Left ventricle myocardium inferior (tissue), 1 donor: ENCODE measurements around the gene PRKRA. TPM values are rescaled to one million over a fixed set of nuclear protein-coding genes. Genes with fewer than 3 reads are reported as not detected.
"Not testable (repeated sequence)": the region's sequence is repeated elsewhere in the genome, so short reads cannot be mapped to it uniquely, and the experiment has no call there.

Experiments
- DNase-seq: peaks from one replicate; pipeline ENCODE4 v3.0.0-alpha.2; 2020
- H3K27ac ChIP-seq: fragments of 200-600 bp; replicated peaks from 2 replicates; pipeline ENCODE4 v1.8.0; 2021
- H3K27me3 ChIP-seq: fragments of 200-600 bp; 2 replicates; pipeline ENCODE4 v1.8.0; 2021; ENCODE audit warnings: low read depth
- H3K36me3 ChIP-seq: fragments of 200-600 bp; 2 replicates; pipeline ENCODE4 v1.8.0; 2021
- H3K4me1 ChIP-seq: fragments of 200-600 bp; 2 replicates; pipeline ENCODE4 v1.8.0; 2021
- H3K4me3 ChIP-seq: fragments of 200-600 bp; 2 replicates; pipeline ENCODE4 v1.8.0; 2021; ENCODE audit warnings: mild to moderate bottlenecking, moderate library complexity
- H3K9me3 ChIP-seq: fragments of 200-600 bp; replicated peaks from 2 replicates; pipeline ENCODE4 v1.8.0; 2021
- CTCF ChIP-seq: fragments of 200-600 bp; IDR thresholded peaks from 2 replicates; pipeline ENCODE4 v1.8.0; 2021; ENCODE audit warnings: antibody characterized with exemption, mild to moderate bottlenecking, borderline replicate concordance
- intact Hi-C: fragments of 100-400 bp; cut with micrococcal nuclease; formaldehyde crosslinking; loops from one replicate; pipeline ENCODE4 v1.11.0; 2022
- total RNA-seq: library from RNA; stranded (reverse); fragmentation: NEBNext Ultra II Directional; extraction: Animal tissue kit (Norgen Biotek cat#: 25700); gene quantifications from one replicate; pipeline ENCODE4 v1.2.1, GENCODE V29; 2021
- donor health status: DM: no; HTN: yes; CAD: no; lungs with severe emphysema.

PRKRA gene
- total RNA-seq, 1 donor from 2014 or later, result 48.7 TPM

- Histone ChIP-seq H3K27ac (no peak overlapping the region), H3K36me3 (peaks cover 60% of the 10 kb centered on the region), H3K4me3 (no peak overlapping the region), H3K4me1 (no peaks in the 10 kb centered on the region), H3K27me3 (no peaks in the 10 kb centered on the region), H3K9me3 (peaks cover 23% of the 10 kb centered on the region)
- TF ChIP-seq CTCF, result no peak
- intact Hi-C loops, result no loop called here
- DNase-seq, result no peak
Observed at GRCh38 chr2:178427458-178427857, 23.5 kb downstream of the PRKRA start.

DNA sequence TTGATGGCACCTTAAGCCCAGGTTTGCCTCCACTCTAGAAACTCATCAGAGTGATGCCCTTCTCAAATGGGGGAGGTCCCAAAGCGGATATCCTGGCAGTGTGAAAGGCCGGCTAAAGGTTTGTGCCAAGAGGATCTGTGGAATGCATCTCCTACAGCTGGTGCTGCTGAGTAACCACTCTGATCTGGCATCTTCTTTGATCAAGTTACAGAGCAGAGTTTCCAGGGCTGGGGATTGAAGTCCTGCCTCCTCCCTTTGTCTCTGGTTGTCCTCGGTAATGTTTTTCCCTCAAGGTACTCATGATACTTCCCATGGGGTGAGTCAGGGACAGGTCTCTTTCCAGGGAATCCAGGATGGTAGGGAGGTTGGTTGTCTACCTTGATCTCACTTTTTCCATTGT is 24.6 kb downstream of the PRKRA start:
- DNase-seq, result no peak
- no peaks in the 10 kb centered on the region for H3K27me3 ChIP-seq
- no peaks in the 10 kb centered on the region for H3K4me1 ChIP-seq
- H3K4me3 ChIP-seq, result no peak overlapping the region
- TF ChIP-seq CTCF, result no peak
- H3K9me3 ChIP-seq, result peaks cover 23% of the 10 kb centered on the region
- H3K36me3 ChIP-seq, result peaks cover 50% of the 10 kb centered on the region
- intact Hi-C loops, result no loop called here
- H3K27ac ChIP-seq, result no peak overlapping the region

DNA sequence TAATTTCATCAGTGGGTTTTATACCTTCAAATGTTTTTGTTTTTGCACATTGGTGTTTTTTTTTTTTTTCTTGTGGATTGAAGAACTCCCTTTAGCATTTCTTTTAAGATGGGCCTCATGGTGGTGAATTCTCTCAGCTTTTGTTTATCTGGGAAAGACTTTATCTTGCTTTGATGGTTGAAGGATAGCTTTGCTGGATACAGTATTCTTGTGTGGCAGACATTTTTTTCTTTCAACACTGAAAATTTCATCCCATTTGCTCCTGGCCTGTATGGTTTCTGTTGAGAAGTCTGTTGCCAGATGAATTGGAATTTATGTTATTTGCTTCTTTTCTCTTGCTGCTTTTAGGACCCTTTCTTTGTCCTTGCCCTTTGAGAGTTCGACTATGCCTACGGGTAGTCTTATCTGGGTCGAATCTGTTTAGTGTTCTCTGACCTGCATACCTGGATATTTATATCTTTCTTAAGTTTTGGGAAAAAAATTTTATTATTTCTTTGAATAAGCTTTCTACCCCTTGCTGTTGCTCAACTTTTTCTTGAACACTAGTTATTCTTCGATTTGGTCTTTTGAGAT is 25.6 kb downstream of the PRKRA start:
- no peak for TF ChIP-seq CTCF
- peaks cover 23% of the 10 kb centered on the region for H3K9me3 ChIP-seq
- intact Hi-C loops, result no loop called here

DNA sequence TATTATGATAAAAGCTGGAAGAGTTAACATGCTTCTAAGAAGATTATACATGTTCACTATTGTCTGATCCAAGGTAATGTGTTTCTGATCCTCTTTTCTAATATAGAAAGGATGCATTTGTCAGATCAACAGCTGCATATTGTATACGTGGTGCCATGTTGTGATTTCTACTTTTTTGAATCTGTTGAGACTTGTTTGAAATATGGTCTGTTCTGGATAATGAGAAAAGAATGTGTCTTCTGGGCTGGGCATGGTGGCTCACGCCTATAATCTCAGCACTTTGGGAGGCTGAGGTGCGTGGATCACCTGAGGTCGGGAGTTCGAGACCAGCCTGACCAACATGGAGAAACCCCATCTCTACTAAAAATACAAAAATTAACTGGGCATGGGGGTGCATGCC is 27.2 kb downstream of the PRKRA start:
- DNase-seq, H3K4me3 ChIP-seq, H3K27me3 ChIP-seq, intact Hi-C loops, H3K27ac ChIP-seq, H3K4me1 ChIP-seq: not testable (repeated sequence)
- Histone ChIP-seq H3K9me3 (peaks cover 23% of the 10 kb centered on the region), H3K36me3 (peaks cover 26% of the 10 kb centered on the region)

More for the DNA sequence above, 25.6 kb downstream of the PRKRA start:
- DNase-seq, result no peak
- no peak overlapping the region for H3K4me3 ChIP-seq
- H3K4me1 ChIP-seq, result no peaks in the 10 kb centered on the region
- no peaks in the 10 kb centered on the region for H3K27me3 ChIP-seq
- no peak overlapping the region for H3K27ac ChIP-seq
- peaks cover 42% of the 10 kb centered on the region for H3K36me3 ChIP-seq

- Histone ChIP-seq H3K27ac (no peak overlapping the region), H3K4me3 (no peak overlapping the region), H3K4me1 (no peaks in the 10 kb centered on the region), H3K27me3 (no peaks in the 10 kb centered on the region), H3K36me3 (peaks cover 12% of the 10 kb centered on the region), H3K9me3 (peaks cover 23% of the 10 kb centered on the region)
- DNase-seq, result no peak
- intact Hi-C loops, result no loop called here
- no peak for TF ChIP-seq CTCF
Observed at GRCh38 chr2:178422097-178422496, 28.9 kb downstream of the PRKRA start.

DNA sequence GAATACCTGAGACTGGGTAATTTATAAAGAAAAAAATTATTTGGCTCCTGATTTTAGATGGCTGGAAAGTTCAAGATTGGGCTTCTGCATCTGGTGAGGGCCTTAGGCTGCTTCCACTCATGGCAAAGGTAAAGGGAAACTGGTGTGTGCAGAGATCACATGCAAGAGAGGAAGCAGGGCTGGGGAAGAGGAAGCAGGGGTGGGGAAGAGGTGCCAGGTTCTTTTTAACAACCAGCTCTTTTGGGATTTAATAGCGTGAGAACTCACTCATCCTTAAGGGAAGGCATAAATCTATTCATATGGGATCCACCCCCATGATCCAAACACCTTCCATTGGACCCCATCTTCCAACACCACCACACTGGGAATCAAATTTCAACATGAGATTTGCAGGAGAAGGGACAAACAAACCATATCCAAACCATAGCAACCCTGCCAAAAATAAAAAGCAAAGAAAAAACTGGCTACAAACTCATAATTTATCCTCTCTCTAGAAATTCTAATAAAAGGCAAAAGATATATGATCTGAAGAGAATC is 30.4 kb downstream of the PRKRA start:
- H3K4me1 ChIP-seq, result peaks cover under 1% of the 10 kb centered on the region
- no peak for DNase-seq
- no peak for TF ChIP-seq CTCF
- peaks cover 18% of the 10 kb centered on the region for H3K9me3 ChIP-seq
- H3K36me3 ChIP-seq, result peaks cover 3% of the 10 kb centered on the region
- intact Hi-C loops, result no loop called here
- no peaks in the 10 kb centered on the region for H3K27me3 ChIP-seq
- no peak overlapping the region for H3K27ac ChIP-seq
- no peak overlapping the region for H3K4me3 ChIP-seq
